HG03045 (cell line): ENCODE data around the gene MIPOL1.

ENCODE experiments used
- ATAC-seq: cut with Tn5 transposase; IDR thresholded peaks from one replicate; pipeline ENCODE4 v1.9.1; 2021; ENCODE audit warnings: mild to moderate bottlenecking, moderate library complexity; ENCODE audit not compliant: unreplicated experiment

MIPOL1 gene

DNA sequence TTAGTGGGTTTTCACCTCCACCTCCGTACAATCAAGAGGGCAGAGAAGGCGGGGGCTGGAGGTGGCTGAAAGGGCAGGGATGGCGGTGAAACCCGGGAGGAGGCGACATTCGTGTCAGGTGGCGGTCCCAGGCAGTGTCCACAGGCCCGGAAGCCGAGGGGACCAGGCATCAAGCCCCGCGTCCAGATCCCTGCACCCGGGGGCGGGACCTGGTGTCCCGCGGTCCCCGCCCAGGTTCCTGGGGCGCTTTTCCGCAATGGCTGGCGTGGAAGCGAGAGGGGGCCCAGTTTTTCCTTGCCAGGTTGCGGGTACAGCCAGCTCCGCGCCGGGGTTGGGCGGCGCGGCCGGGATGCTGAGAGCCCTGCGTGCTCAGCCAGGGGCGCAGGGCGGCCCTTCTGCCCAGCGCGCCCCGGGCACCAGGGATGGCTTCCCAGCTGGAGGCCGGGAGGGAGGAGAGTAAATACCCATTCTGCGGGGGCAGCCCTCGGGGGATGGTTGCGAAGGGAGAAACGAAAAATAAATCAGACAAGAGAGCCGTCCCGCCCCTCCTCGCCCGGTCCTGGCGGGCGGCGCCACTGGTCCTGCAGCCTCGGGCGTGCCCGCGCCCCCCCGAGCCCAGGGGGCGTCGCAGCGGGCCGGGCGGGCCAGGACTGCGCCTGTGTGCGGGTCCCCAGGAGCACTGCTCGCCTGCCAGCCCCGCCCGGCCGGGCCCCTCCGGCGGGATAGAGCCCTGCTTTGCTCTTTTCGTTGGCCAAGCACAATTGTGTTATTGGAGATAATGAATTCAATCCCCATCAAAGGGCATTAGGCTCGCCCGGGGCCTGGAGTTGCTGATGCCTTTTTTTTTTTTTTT lies 385.8 kb downstream of the MIPOL1 start:
- no peak for ATAC-seq

- no peak for ATAC-seq
Measured at GRCh38 chr14:37584211-37585100, 386.7 kb downstream of the MIPOL1 start.

DNA sequence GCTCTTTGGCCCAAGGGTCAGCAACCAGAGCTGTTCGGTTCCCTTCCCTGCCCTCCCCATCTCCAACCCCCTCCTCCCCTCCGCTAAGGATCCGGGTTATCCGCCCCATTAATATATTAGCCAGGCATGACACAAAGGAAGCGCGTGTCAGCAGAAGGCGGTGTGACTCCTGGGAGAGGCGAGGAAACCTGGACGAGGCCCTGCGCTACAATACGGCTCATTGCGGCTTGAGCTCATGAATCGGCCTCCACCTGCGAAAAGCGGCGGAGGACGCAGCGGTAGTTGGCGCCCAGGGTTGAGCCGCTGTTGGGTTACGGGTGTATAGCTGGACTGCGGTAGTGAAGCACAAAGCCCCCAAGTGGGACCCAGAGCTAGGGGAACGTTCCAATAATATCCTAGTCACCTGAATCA lies 387.4 kb downstream of the MIPOL1 start:
- no peak for ATAC-seq

DNA sequence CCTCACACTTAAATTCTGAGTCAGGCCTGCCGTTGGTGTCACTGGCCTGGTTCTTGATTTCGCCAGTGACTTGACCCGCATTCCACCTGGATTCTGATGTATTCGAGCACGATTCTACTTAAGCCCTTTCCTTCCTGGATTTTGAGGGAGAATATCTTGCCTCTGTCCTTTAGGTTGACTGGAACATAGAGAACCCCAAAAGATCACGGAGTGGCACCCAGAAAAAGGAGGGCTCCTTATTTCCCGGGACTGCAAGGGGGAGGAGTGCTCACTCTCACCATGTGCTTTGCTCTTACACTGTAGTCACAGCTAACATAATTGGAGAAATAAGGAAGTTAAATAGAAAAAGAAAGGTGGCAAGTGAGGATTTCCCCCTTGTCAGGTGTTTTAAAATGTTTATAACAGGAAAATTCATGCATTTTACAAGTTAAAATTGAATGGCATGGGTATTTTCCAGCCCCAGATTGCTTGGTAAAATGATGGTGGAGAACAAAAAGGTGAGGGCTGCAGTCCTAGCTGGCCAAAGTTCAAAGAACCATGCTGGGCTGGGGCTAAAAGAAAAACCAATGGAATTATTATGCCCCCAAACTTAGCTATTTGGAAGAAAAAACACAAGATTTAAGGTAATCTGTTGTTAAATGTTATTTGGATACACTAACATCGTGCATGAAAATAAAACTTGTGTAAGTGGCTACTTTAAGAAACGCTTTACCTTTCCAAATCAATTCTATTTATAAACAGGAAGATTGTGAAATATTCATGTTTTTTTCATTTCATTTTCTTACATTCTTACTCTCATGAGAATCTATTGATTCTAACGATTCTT lies 388.4 kb downstream of the MIPOL1 start:
- ATAC-seq, result no peak

DNA sequence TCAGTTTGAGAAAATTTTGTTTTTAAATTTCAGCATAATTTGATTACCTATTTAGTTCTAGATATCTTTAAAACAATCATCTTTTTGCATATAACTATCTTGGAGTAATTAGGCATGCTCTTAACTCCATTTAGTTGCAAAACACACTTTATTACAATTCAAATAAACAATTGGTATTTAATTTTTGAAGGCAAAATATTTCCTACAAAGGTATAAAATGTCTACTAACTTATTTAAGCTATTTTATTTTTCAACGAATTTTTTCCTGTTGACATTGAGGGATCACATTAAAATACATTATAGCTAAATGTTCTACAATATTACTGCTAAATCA lies 389.0 kb downstream of the MIPOL1 start:
- ATAC-seq, result no peak

- ATAC-seq, result no peak
Measured at GRCh38 chr14:37587131-37587803, 389.5 kb downstream of the MIPOL1 start.

DNA sequence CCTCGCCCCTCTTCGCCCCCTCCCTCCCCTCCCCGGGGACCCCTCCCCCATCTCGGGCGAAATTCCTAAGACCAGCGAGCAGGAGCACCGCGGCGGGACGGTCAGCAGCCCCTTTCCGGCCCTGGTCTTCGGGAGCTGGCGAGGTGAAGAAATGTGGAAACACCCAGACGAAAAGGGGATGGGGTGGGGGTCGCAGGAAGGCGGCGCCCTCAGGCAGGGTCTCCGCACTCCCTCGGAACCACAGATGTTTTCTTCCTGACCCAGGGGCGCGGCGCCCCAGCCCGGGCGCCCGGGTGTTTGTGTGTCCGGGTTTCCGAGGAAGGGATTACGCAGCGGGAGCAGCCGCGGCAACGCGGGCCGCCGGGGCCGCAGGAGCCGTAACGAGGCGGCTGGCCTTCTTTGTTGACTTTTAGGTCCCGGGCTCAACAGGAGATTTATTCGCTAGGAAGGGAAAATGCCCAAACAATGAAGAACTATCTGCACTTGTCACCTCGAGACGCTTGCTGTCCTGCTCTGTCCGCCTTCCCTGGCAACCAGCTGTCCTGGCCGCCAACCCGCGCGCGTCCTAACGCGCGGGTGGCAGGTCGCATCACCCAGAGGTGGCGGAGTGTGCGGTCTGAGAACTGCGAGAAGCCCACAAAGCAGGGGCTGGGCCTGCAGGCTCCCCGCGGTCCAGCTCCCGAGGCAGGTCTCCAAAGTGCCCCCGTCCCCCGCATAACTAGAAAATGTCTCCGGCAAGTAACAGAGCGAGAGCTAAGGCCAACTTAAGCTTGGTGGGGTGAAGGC lies 390.3 kb downstream of the MIPOL1 start:
- ATAC-seq, result no peak

GRCh38 chr14:37588667-37588955 lies 390.9 kb downstream of the MIPOL1 start:
- ATAC-seq, result no peak

DNA sequence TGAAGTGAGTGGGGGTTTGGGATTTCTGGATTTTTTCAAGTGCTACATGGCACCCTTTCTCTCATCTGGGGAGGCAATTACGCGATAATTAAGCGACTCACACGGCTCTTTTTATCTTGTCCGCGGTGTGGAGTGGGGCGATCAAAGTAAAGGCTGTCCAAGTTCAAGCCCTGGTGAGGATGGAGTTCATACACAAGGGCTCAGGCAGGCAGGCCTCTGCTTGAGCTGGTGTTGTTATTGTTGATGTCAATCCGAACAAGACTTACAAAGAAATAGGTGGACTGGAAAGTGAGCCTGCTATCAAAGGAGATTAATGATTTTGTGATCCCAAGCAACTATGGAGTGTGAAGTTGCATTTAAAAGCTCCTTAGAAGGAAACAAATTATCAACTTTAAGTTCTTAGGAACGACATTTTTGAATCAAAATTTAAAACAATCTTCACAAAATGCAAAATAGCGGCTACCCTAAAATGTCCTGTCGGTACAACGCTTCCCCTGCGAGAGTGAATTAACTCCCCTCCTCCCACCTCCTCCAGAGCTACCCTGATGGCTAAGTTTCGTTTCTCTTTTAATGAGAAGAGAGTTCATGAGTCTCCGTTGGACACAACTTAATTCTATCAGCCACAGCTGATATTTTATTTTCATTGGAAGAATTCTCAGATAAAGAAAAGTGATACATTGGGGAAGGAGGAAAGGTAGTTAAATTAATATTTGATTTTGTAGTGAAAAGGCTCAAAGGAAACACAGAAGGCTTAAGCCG lies 391.4 kb downstream of the MIPOL1 start:
- no peak for ATAC-seq

- no peak for ATAC-seq
Measured at GRCh38 chr14:37589715-37590427, 392.1 kb downstream of the MIPOL1 start.

- no peak for ATAC-seq
Measured at GRCh38 chr14:37590428-37591139, 392.8 kb downstream of the MIPOL1 start.

DNA sequence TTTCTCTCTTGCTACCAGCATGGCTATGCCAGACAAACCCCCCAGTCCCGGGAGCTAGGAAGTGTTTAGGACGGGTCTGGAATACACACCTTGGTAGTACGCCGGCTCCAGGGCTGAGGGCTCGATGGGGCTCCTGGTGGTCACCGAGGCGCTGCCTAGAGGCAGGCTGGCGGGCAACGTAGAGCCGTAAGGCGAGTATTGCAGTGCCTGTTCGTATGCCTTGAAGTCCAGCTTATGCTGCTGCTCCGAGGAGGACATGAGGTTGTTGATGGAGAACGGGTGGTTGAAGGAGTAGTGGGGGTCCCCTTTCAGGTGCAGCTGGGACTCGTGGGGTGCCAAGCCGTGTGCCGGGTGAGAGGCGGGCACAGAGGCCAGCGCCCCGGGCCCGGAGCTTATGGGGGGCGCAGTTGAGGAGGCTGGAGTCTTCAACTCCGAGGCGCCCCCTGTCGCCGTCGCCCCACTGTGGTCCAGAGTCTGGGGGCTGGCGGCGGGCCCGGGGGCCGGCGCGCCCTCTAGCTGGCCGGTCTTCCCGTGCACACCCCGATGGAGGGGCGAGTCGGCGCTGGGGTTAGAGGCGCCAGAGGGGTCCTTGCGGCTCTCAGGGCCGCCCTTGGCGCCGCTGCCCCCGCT lies 393.7 kb downstream of the MIPOL1 start:
- no peak for ATAC-seq

DNA sequence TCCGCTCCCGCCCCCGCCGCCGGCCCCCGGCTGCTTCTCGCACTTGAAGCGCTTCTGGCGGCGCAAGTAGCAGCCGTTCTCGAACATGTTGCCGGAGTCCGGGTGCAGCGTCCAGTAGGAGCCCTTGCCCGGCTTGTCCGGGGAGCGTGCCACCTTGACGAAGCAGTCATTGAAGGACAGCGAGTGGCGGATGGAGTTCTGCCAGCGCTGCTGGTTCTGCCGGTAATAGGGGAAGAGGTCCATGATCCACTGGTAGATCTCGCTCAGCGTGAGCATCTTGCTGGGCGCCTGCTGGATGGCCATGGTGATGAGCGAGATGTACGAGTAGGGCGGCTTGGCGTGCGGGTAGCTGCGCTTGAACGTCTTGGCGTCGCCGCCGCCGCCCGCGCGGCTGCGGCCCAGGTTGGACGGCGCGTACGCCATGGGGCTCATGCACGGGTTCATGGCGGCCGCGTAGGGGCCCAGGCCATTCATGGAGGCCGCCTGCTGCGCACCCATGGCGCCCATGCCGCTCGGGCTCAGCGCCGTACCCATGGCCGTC lies 394.3 kb downstream of the MIPOL1 start:
- no peak for ATAC-seq

GRCh38 chr14:37592482-37593408 lies 395.0 kb downstream of the MIPOL1 start:
- ATAC-seq, result no peak

- ATAC-seq, result no peak
Measured at GRCh38 chr14:37593511-37594237, 395.9 kb downstream of the MIPOL1 start.
